ENCODE results near the gene PCNX1. TPM values are rescaled to one million over a fixed set of nuclear protein-coding genes. Genes with fewer than 3 reads are reported as not detected.
A peak's percentile ranks its signal among the peaks of the same experiment; 100 is the strongest.

Gene PCNX1
- total and polyA plus RNA-seq, 2 of the 4 experiments (the other 2 are of a cell fraction): 15.0 to 43.7 TPM

GRCh38 chr14:71048393-71048792, 141.1 kb downstream of the PCNX1 start:
- Histone ChIP-seq H3K27me3 (ENCODE audit: control insufficient read depth, insufficient read depth, low read length) (no peaks in the 10 kb centered on the region), H3K4me1 (ENCODE audit: control insufficient read depth, insufficient read depth, low read length) (peaks cover 2% of the 10 kb centered on the region; the same call in 1 of the 2 replicates), H3K4ac (ENCODE audit: low read depth, low read length) (no peak overlapping the region), H3K27ac (ENCODE audit: insufficient read depth, low read length) (no peak overlapping the region), H3K14ac (replicated peaks; ENCODE audit: low read depth, low read length) (no peak overlapping the region), H4K91ac (ENCODE audit: insufficient read depth, low read depth, low read length) (no peak overlapping the region), H3K9me3 (ENCODE audit: control insufficient read depth, insufficient read depth, low read length) (peaks cover 3% of the 10 kb centered on the region), H3K4me3 (ENCODE audit: insufficient read depth, low read depth, low read length) (no peak overlapping the region), H2BK120ac (ENCODE audit: low read depth, low read length) (no peak overlapping the region), H3K56ac (ENCODE audit: extremely low read depth, insufficient read depth, low read length) (no peak overlapping the region), H2AK9ac (replicated peaks; ENCODE audit: low read depth, low read length, poor library complexity) (no peak overlapping the region), H3K18ac (ENCODE audit: low read depth, low read length) (no peak overlapping the region; the same call in 1 of the 2 replicates), H3K79me1 (ENCODE audit: low read depth in 1 of 2, low read length in 2 of 2) (peaks cover 10 to 15% of the 10 kb centered on the region in 2 experiments), H3K36me3 (ENCODE audit: control insufficient read depth, insufficient read depth, low read length) (peaks cover 15% of the 10 kb centered on the region), H2BK15ac (ENCODE audit: low read depth, low read length) (no peak overlapping the region), H3K23ac (ENCODE audit: low read depth, low read length) (peak overlapping the region; percentile 70; the same call in 1 of the 2 replicates), H2AK5ac (ENCODE audit: low read depth, low read length) (no peak overlapping the region), H2BK20ac (ENCODE audit: low read depth, low read length) (peak overlapping the region; percentile 8; the same call in 1 of the 2 replicates), H4K8ac (ENCODE audit: low read depth in 2 of 2, low read length in 2 of 2) (no peak overlapping the region), H3K9me1 (ENCODE audit: insufficient read depth, low read length) (0 out of 2 replicates have a peak, but pooled peaks cover 5% of the 10 kb centered on the region), H4K20me1 (ENCODE audit: insufficient read depth, low read length) (peaks cover 14% of the 10 kb centered on the region; the same call in 1 of the 2 replicates), H3K4me2 (ENCODE audit: low read depth, low read length) (peak overlapping the region; percentile 25; the same call in 1 of the 2 replicates), H3K9ac (ENCODE audit: low read depth, low read length) (no peak overlapping the region), H2AFZ (replicated peaks; ENCODE audit: low read length, poor library complexity) (no peak overlapping the region), H2BK5ac (ENCODE audit: low read depth, low read length, poor library complexity, severe bottlenecking) (peak overlapping the region; percentile 70), H4K5ac (ENCODE audit: low read depth, low read length) (peak overlapping the region; percentile 59; the same call in 1 of the 2 replicates)
- no TSS peak for BruUV-seq (replicated peaks)
- TF ChIP-seq SMC3 (IDR thresholded peaks at IDR 0.05; ENCODE audit: low read depth, low read length): no peak
- no peak for TF ChIP-seq BHLHE40 (IDR thresholded peaks at IDR 0.05; ENCODE audit: low read depth, low read length)
- no peak for TF ChIP-seq MAFK (IDR thresholded peaks at IDR 0.05; ENCODE audit: low read depth, low read length)
- TF ChIP-seq MAZ (IDR thresholded peaks at IDR 0.05; ENCODE audit: borderline replicate concordance, low read depth, low read length): no peak
- no peak for TF ChIP-seq USF2 (IDR thresholded peaks at IDR 0.05; ENCODE audit: low read depth, low read length)
- no peak for TF ChIP-seq CEBPB (IDR thresholded peaks at IDR 0.05; ENCODE audit: low read depth, low read length)
- no peak for TF ChIP-seq RFX5 (IDR thresholded peaks at IDR 0.05; ENCODE audit: low read depth, low read length)
- no peak for TF ChIP-seq CHD1 (IDR thresholded peaks at IDR 0.05; ENCODE audit: low read depth, low read length)
- TF ChIP-seq NFE2L2 (IDR thresholded peaks at IDR 0.05; ENCODE audit: low read depth, low read length): no peak
- TF ChIP-seq FOS (IDR thresholded peaks at IDR 0.05; ENCODE audit: low read depth, low read length): no peak
- no peak for TF ChIP-seq MXI1 (IDR thresholded peaks at IDR 0.05; ENCODE audit: borderline replicate concordance, low read depth, low read length)
- TF ChIP-seq ELK1 (IDR thresholded peaks at IDR 0.05; ENCODE audit: borderline replicate concordance, low read depth, low read length): no peak
- no peak for TF ChIP-seq RCOR1 (IDR thresholded peaks at IDR 0.05; ENCODE audit: insufficient replicate concordance, low read length)
- no peak for TF ChIP-seq RAD21 (IDR thresholded peaks at IDR 0.05; ENCODE audit: low read length)
- no peak for TF ChIP-seq CTCF (conservative IDR thresholded peaks at IDR 0.05; ENCODE audit: low read depth, low read length)
- no peak for TF ChIP-seq POLR2A (IDR thresholded peaks at IDR 0.05; ENCODE audit: low read depth, low read length)
- POLR2A ChIA-PET (ENCODE audit: unreplicated experiment): no interaction called here
- no peak for ATAC-seq (ENCODE audit: low read depth)
- CTCF ChIA-PET: interaction anchor here (0.9 to 1.1 kb wide), 2 partner anchors 12 to 13 kb away, joined by 3 read pairs; no protein-coding TSS in a partner anchor
- in situ Hi-C loops (cut with MboI; ENCODE audit: low sequenced_read_pairs): no loop called here
- DNase-seq: no peak
- intact Hi-C loops (cut with micrococcal nuclease): no loop called here
- dilution Hi-C loops (cut with HindIII; ENCODE audit: low sequenced_read_pairs, unreplicated experiment): no loop called here
